HepG2 (cell line): ENCODE data around the gene TTN. TPM values are rescaled to one million over a fixed set of nuclear protein-coding genes. Genes with fewer than 3 reads are reported as not detected.
A peak's percentile ranks its signal among the peaks of the same experiment; 100 is the strongest.

Experiments used
- ELF1 ChIP-seq: sonication (generic); formaldehyde crosslinking; IDR thresholded peaks from 2 replicates; pipeline ENCODE4 v1.4.0; 2020; ENCODE audit warnings: missing genetic modification reagents
- GATAD2A ChIP-seq: IDR thresholded peaks from 2 replicates; pipeline ENCODE4 v1.6.1; 2016
- PLRG1 ChIP-seq: fragments of 450-650 bp; conservative IDR thresholded peaks from 2 replicates; pipeline ENCODE4 v1.6.1; 2016
- SNAI1 ChIP-seq: sonication (generic); formaldehyde crosslinking; IDR thresholded peaks from 2 replicates; pipeline ENCODE4 v1.5.0; 2020; ENCODE audit warnings: mild to moderate bottlenecking, missing genetic modification reagents, borderline replicate concordance
- ZNF260 ChIP-seq: sonication (generic); formaldehyde crosslinking; IDR thresholded peaks from 2 replicates; pipeline ENCODE4 v1.4.0; 2020; ENCODE audit warnings: missing genetic modification reagents, low read depth, mild to moderate bottlenecking, borderline replicate concordance
- ZNF501 ChIP-seq: sonication (generic); formaldehyde crosslinking; IDR thresholded peaks from 2 replicates; pipeline ENCODE4 v1.5.1; 2020; ENCODE audit warnings: mild to moderate bottlenecking, moderate library complexity, missing genetic modification reagents
- polyA plus RNA-seq, 8 experiments: library from polyadenylated mRNA; depleted of rRNA in 3 of 8; stranded (reverse) in 7 of 8; unstranded in 1 of 8; fragments of >200 nt; fragmentation: Illumina TruSeq in 4 of 8; extraction: Trizol in 4 of 8; gene quantifications; 2 replicates each; pipeline versions ENCODE4 v1.2.1 to v1.2.3, GENCODE V29; 2011 to 2016; ENCODE audit warnings: low read depth in 4 of 8, missing spikeins in 1 of 8, mixed read lengths in 1 of 8; ENCODE audit not compliant: insufficient read depth in 1 of 8
- total RNA-seq, 5 experiments: library from RNA; depleted of rRNA; stranded (reverse); fragments of >200 nt; fragmentation: Illumina TruSeq; extraction: Trizol; gene quantifications; 2 replicates each; pipeline ENCODE4 v1.2.3, GENCODE V29; 2016; ENCODE audit warnings: low read depth in 1 of 5
- TF ChIP-seq, protein P1 (sequence below): sonication (generic); formaldehyde crosslinking; IDR thresholded peaks from 2 replicates; pipeline ENCODE4 v1.4.0; 2020; ENCODE audit warnings: missing genetic modification reagents
- TF ChIP-seq, protein P2 (sequence below): sonication (generic); formaldehyde crosslinking; conservative IDR thresholded peaks from 2 replicates; pipeline ENCODE4 v1.4.0; 2020; ENCODE audit warnings: missing genetic modification reagents
- TF ChIP-seq, protein P3 (sequence below): sonication (generic); formaldehyde crosslinking; IDR thresholded peaks from 2 replicates; pipeline ENCODE4; 2020; ENCODE audit warnings: missing genetic modification reagents, mild to moderate bottlenecking, borderline replicate concordance
- TF ChIP-seq, protein P4 (sequence below): sonication (generic); formaldehyde crosslinking; IDR thresholded peaks from 2 replicates; pipeline ENCODE4 v1.4.0; 2020; ENCODE audit warnings: missing genetic modification reagents
- TF ChIP-seq, protein P5 (sequence below): sonication (generic); formaldehyde crosslinking; conservative IDR thresholded peaks from 2 replicates; pipeline ENCODE4 v1.8.1; 2023; ENCODE audit warnings: missing genetic modification reagents
- TF ChIP-seq, protein P6 (sequence below): sonication (generic); formaldehyde crosslinking; IDR thresholded peaks from 2 replicates; pipeline ENCODE4 v1.4.0; 2020; ENCODE audit warnings: missing genetic modification reagents, borderline replicate concordance
- TF ChIP-seq, protein P7 (sequence below): sonication (generic); formaldehyde crosslinking; IDR thresholded peaks from 2 replicates; pipeline ENCODE4 v1.4.0; 2020; ENCODE audit warnings: mild to moderate bottlenecking, missing genetic modification reagents
- TF ChIP-seq, protein P8 (sequence below): sonication (generic); formaldehyde crosslinking; IDR thresholded peaks from 2 replicates; pipeline ENCODE4 v1.5.0; 2020; ENCODE audit warnings: missing genetic modification reagents

TTN gene
- total and polyA plus RNA-seq, 2 of the 13 experiments (the other 11 are each of a cell fraction or from before 2014, with no cell fraction given), result under 0.01 TPM

DNA sequence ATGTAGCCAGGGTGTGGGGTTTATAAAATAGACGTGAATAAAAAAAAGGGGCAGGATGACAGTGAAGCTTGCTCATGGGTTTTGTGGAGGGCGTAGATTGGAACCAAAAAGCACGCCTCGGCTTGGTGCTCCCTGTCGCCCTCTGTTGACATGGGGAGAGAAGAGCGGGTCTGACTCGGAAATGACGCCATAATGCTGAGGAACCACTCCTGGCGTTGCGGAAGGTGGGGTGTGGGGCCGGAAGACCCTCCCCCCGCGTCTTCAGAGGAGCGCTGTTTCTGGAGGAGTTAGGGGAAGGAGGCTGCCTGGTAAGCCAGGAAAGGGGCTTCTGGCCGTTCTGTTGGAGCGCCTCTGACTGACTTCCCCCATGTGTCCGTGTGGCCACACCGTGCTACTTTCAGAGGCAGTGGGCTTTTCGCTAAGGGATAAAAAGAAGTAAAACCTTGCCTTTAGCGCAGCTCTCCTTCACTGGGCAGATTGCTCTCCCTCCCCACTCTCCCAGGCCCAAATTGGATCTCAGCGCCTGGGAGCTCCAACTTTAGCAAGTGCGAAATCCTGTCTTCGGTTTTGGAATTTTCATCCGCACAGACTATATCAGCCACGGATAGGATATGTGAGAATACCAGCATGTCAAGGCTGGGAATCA, 284.1 kb downstream of the TTN start (continued):
- TF ChIP-seq, protein P1, sequence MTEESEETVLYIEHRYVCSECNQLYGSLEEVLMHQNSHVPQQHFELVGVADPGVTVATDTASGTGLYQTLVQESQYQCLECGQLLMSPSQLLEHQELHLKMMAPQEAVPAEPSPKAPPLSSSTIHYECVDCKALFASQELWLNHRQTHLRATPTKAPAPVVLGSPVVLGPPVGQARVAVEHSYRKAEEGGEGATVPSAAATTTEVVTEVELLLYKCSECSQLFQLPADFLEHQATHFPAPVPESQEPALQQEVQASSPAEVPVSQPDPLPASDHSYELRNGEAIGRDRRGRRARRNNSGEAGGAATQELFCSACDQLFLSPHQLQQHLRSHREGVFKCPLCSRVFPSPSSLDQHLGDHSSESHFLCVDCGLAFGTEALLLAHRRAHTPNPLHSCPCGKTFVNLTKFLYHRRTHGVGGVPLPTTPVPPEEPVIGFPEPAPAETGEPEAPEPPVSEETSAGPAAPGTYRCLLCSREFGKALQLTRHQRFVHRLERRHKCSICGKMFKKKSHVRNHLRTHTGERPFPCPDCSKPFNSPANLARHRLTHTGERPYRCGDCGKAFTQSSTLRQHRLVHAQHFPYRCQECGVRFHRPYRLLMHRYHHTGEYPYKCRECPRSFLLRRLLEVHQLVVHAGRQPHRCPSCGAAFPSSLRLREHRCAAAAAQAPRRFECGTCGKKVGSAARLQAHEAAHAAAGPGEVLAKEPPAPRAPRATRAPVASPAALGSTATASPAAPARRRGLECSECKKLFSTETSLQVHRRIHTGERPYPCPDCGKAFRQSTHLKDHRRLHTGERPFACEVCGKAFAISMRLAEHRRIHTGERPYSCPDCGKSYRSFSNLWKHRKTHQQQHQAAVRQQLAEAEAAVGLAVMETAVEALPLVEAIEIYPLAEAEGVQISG (CRISPR knock-in tag), result peak; percentile 71
- TF ChIP-seq ZNF260 (CRISPR knock-in tag) (no peak), GATAD2A (CRISPR knock-in tag) (0 out of 2 replicates have a peak, but pooled peaks have one; percentile 34), PLRG1 (no peak), ZNF501 (CRISPR knock-in tag) (peak; percentile 41; the same call in 1 of the 2 replicates), SNAI1 (CRISPR knock-in tag) (no peak), ELF1 (CRISPR knock-in tag) (peak; percentile 67; the same call in 1 of the 2 replicates)
- TF ChIP-seq, protein P2, sequence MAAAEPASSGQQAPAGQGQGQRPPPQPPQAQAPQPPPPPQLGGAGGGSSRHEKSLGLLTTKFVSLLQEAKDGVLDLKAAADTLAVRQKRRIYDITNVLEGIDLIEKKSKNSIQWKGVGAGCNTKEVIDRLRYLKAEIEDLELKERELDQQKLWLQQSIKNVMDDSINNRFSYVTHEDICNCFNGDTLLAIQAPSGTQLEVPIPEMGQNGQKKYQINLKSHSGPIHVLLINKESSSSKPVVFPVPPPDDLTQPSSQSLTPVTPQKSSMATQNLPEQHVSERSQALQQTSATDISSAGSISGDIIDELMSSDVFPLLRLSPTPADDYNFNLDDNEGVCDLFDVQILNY, result no peak
- TF ChIP-seq, protein P3, sequence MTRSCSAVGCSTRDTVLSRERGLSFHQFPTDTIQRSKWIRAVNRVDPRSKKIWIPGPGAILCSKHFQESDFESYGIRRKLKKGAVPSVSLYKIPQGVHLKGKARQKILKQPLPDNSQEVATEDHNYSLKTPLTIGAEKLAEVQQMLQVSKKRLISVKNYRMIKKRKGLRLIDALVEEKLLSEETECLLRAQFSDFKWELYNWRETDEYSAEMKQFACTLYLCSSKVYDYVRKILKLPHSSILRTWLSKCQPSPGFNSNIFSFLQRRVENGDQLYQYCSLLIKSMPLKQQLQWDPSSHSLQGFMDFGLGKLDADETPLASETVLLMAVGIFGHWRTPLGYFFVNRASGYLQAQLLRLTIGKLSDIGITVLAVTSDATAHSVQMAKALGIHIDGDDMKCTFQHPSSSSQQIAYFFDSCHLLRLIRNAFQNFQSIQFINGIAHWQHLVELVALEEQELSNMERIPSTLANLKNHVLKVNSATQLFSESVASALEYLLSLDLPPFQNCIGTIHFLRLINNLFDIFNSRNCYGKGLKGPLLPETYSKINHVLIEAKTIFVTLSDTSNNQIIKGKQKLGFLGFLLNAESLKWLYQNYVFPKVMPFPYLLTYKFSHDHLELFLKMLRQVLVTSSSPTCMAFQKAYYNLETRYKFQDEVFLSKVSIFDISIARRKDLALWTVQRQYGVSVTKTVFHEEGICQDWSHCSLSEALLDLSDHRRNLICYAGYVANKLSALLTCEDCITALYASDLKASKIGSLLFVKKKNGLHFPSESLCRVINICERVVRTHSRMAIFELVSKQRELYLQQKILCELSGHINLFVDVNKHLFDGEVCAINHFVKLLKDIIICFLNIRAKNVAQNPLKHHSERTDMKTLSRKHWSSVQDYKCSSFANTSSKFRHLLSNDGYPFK (CRISPR knock-in tag), result no peak
- TF ChIP-seq, protein P4, sequence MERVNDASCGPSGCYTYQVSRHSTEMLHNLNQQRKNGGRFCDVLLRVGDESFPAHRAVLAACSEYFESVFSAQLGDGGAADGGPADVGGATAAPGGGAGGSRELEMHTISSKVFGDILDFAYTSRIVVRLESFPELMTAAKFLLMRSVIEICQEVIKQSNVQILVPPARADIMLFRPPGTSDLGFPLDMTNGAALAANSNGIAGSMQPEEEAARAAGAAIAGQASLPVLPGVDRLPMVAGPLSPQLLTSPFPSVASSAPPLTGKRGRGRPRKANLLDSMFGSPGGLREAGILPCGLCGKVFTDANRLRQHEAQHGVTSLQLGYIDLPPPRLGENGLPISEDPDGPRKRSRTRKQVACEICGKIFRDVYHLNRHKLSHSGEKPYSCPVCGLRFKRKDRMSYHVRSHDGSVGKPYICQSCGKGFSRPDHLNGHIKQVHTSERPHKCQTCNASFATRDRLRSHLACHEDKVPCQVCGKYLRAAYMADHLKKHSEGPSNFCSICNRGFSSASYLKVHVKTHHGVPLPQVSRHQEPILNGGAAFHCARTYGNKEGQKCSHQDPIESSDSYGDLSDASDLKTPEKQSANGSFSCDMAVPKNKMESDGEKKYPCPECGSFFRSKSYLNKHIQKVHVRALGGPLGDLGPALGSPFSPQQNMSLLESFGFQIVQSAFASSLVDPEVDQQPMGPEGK (CRISPR knock-in tag), result peak; percentile 55
- TF ChIP-seq, protein P5, sequence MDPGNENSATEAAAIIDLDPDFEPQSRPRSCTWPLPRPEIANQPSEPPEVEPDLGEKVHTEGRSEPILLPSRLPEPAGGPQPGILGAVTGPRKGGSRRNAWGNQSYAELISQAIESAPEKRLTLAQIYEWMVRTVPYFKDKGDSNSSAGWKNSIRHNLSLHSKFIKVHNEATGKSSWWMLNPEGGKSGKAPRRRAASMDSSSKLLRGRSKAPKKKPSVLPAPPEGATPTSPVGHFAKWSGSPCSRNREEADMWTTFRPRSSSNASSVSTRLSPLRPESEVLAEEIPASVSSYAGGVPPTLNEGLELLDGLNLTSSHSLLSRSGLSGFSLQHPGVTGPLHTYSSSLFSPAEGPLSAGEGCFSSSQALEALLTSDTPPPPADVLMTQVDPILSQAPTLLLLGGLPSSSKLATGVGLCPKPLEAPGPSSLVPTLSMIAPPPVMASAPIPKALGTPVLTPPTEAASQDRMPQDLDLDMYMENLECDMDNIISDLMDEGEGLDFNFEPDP (CRISPR knock-in tag), result no peak
- TF ChIP-seq, protein P6, sequence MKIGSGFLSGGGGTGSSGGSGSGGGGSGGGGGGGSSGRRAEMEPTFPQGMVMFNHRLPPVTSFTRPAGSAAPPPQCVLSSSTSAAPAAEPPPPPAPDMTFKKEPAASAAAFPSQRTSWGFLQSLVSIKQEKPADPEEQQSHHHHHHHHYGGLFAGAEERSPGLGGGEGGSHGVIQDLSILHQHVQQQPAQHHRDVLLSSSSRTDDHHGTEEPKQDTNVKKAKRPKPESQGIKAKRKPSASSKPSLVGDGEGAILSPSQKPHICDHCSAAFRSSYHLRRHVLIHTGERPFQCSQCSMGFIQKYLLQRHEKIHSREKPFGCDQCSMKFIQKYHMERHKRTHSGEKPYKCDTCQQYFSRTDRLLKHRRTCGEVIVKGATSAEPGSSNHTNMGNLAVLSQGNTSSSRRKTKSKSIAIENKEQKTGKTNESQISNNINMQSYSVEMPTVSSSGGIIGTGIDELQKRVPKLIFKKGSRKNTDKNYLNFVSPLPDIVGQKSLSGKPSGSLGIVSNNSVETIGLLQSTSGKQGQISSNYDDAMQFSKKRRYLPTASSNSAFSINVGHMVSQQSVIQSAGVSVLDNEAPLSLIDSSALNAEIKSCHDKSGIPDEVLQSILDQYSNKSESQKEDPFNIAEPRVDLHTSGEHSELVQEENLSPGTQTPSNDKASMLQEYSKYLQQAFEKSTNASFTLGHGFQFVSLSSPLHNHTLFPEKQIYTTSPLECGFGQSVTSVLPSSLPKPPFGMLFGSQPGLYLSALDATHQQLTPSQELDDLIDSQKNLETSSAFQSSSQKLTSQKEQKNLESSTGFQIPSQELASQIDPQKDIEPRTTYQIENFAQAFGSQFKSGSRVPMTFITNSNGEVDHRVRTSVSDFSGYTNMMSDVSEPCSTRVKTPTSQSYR (CRISPR knock-in tag), result peak; percentile 41; the same call in 1 of the 2 replicates
- TF ChIP-seq, protein P7, sequence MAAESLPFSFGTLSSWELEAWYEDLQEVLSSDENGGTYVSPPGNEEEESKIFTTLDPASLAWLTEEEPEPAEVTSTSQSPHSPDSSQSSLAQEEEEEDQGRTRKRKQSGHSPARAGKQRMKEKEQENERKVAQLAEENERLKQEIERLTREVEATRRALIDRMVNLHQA, result no peak
- TF ChIP-seq, protein P8, sequence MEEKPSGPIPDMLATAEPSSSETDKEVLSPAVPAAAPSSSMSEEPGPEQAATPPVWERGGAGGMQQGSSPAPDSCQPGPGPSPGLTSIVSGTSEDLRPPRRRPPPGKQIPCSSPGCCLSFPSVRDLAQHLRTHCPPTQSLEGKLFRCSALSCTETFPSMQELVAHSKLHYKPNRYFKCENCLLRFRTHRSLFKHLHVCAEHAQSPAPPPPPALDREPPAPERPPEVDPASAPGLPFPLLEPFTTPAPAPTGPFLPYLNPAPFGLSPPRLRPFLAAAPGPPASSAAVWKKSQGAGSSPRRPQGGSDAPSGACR, result no peak
